GM12878 (cell line): ENCODE results near the gene WNT7A. TPM values are rescaled to one million over a fixed set of nuclear protein-coding genes. Genes with fewer than 3 reads are reported as not detected.

Source experiments
- ATAC-seq: fragments of 200-7000 bp; cut with Tn5 transposase; 3 replicates; pipeline ENCODE4 v1.9.1; 2020; ENCODE audit warnings: mild to moderate bottlenecking, moderate library complexity
- BruUV-seq: library from RNA; stranded (reverse); fragments of 400-500 nt; replicated peaks from 2 replicates; lab custom pipeline; 2021; lab: Mats Ljungman, UMichigan
- CTCF ChIA-PET: fragments of 300-600 bp; sonication (Branson Sonifier 250); formaldehyde crosslinking; extraction: SDS; loops from one replicate; lab custom pipeline; 2021; ENCODE audit warnings: inconsistent platforms; lab: Yijun Ruan, JAX
- POLR2A ChIA-PET: fragments of 350-600 bp; formaldehyde crosslinking; extraction: SDS; loops from one replicate; lab custom pipeline; 2021; ENCODE audit warnings: inconsistent platforms; lab: Charles Lee
- RAD21 ChIA-PET: fragments of 300-600 bp; sonication (Branson Sonifier 250); formaldehyde crosslinking; loops from one replicate; lab custom pipeline; 2023; ENCODE audit warnings: antibody characterized with exemption; ENCODE audit not compliant: unreplicated experiment; lab: Charles Lee
- SMC1A ChIA-PET: fragments of 300-600 bp; sonication (Branson Sonifier 250); formaldehyde crosslinking; loops from one replicate; lab custom pipeline; 2023; ENCODE audit not compliant: unreplicated experiment, uncharacterized antibody; lab: Charles Lee
- DNase-seq: peaks from one replicate; pipeline ENCODE4 v3.0.0-alpha.2; 2011; ENCODE audit warnings: low read depth, low spot score
- FAIRE-seq: peaks from 3 replicates; lab custom pipeline; 2011; peaks lifted over from hg19 to GRCh38; lab: Jason Lieb, UNC
- H2AFZ ChIP-seq: 2 replicates; pipeline ENCODE4 v1.6.0; 2011; ENCODE audit warnings: low read depth, low read length, control low read depth; ENCODE audit not compliant: control insufficient read depth
- H3K27ac ChIP-seq: 2 replicates; pipeline ENCODE4 v1.5.1; 2011; ENCODE audit warnings: control low read depth; ENCODE audit not compliant: control insufficient read depth, insufficient read depth
- H3K27me3 ChIP-seq, 2 experiments: replicated peaks in 1 of 2; 2 replicates each; pipeline versions ENCODE4 v1.6.0 to v1.6.1; 2011; ENCODE audit warnings: low read length in 1 of 2; ENCODE audit not compliant: control insufficient read depth in 2 of 2, insufficient read depth in 2 of 2
- H3K36me3 ChIP-seq, 2 experiments: 2 replicates each; pipeline ENCODE4 v1.5.1; 2011; ENCODE audit warnings: low read length in 1 of 2; ENCODE audit not compliant: control insufficient read depth in 2 of 2, insufficient read depth in 2 of 2
- H3K4me1 ChIP-seq: 2 replicates; pipeline ENCODE4 v1.6.1; 2011; ENCODE audit warnings: mild to moderate bottlenecking, low read length, moderate library complexity, mixed read lengths; ENCODE audit not compliant: control insufficient read depth, insufficient read depth
- H3K4me2 ChIP-seq: 2 replicates; pipeline ENCODE4 v1.6.0; 2011; ENCODE audit warnings: control low read depth; ENCODE audit not compliant: control insufficient read depth, insufficient read depth
- H3K4me3 ChIP-seq: fragments of 200-600 bp; sonication (generic); 2 replicates; pipeline ENCODE4 v1.5.1; 2016
- H3K79me2 ChIP-seq: 2 replicates; pipeline ENCODE4 v1.6.0; 2011; ENCODE audit warnings: low read length; ENCODE audit not compliant: control insufficient read depth, insufficient read depth
- H3K9ac ChIP-seq: 2 replicates; pipeline ENCODE4 v1.8.0; 2011; ENCODE audit warnings: low read length, control low read depth, mixed read lengths; ENCODE audit not compliant: control insufficient read depth, insufficient read depth
- H3K9me3 ChIP-seq: replicated peaks from 3 replicates; pipeline ENCODE4 v1.5.1; 2011; ENCODE audit warnings: mild to moderate bottlenecking, low read length; ENCODE audit not compliant: control insufficient read depth, insufficient read depth
- H4K20me1 ChIP-seq: 2 replicates; pipeline ENCODE4 v1.6.0; 2011; ENCODE audit not compliant: control insufficient read depth, insufficient read depth
- BCL11A ChIP-seq: IDR thresholded peaks from 2 replicates; pipeline ENCODE4 v1.6.1; 2011; ENCODE audit warnings: low read depth, low read length
- BHLHE40 ChIP-seq, 2 experiments: fragments of 450-650 bp in 1 of 2; IDR thresholded peaks; 2 replicates each; pipeline ENCODE4 v1.6.1; 2011 to 2017; ENCODE audit warnings: low read depth in 2 of 2, borderline replicate concordance in 1 of 2, improper control_type of control experiment in 1 of 2, low read length in 1 of 2, mild to moderate bottlenecking in 1 of 2
- E4F1 ChIP-seq: fragments of 450-650 bp; IDR thresholded peaks from 2 replicates; pipeline ENCODE4 v1.6.1; 2018; ENCODE audit warnings: borderline replicate concordance, mild to moderate bottlenecking; ENCODE audit not compliant: partially characterized antibody
- HDGF ChIP-seq: fragments of 450-650 bp; IDR thresholded peaks from 2 replicates; pipeline ENCODE4 v1.6.1; 2016; ENCODE audit warnings: antibody characterized with exemption
- IRF3 ChIP-seq: fragments of 450-650 bp; IDR thresholded peaks from 2 replicates; pipeline ENCODE4 v1.6.1; 2014; ENCODE audit warnings: mild to moderate bottlenecking
- MLLT1 ChIP-seq: fragments of 450-650 bp; IDR thresholded peaks from 2 replicates; pipeline ENCODE4 v1.6.1; 2016; ENCODE audit warnings: mild to moderate bottlenecking
- MTA2 ChIP-seq: fragments of 450-650 bp; IDR thresholded peaks from 2 replicates; pipeline ENCODE4 v1.6.1; 2016; ENCODE audit warnings: low read depth, mild to moderate bottlenecking, moderate library complexity
- NFXL1 ChIP-seq: fragments of 450-650 bp; IDR thresholded peaks from 2 replicates; pipeline ENCODE4 v1.6.1; 2017; ENCODE audit warnings: antibody characterized with exemption, mild to moderate bottlenecking, borderline replicate concordance
- NFYB ChIP-seq: IDR thresholded peaks from 2 replicates; pipeline ENCODE4 v1.6.1; 2011; ENCODE audit warnings: low read depth, mild to moderate bottlenecking, low read length, improper control_type of control experiment, moderate library complexity; ENCODE audit not compliant: insufficient read depth
- NR2C1 ChIP-seq: fragments of 450-650 bp; IDR thresholded peaks from 2 replicates; pipeline ENCODE4 v1.6.1; 2017; ENCODE audit warnings: antibody characterized with exemption, mild to moderate bottlenecking, moderate library complexity
- PBX3 ChIP-seq: IDR thresholded peaks from 2 replicates; pipeline ENCODE4 v1.6.1; 2011; ENCODE audit warnings: mild to moderate bottlenecking, low read depth, low read length, moderate library complexity; ENCODE audit not compliant: insufficient replicate concordance
- PKNOX1 ChIP-seq: fragments of 450-650 bp; IDR thresholded peaks from 2 replicates; pipeline ENCODE4 v1.6.1; 2016; ENCODE audit warnings: mild to moderate bottlenecking
- POU2F2 ChIP-seq: IDR thresholded peaks from 3 replicates; pipeline ENCODE4 v1.6.1; 2011; ENCODE audit warnings: low read depth, mild to moderate bottlenecking, low read length, borderline replicate concordance
- SREBF2 ChIP-seq: IDR thresholded peaks from 2 replicates; pipeline ENCODE4 v1.6.1; 2012; ENCODE audit warnings: mild to moderate bottlenecking, low read length
- ZBED1 ChIP-seq: IDR thresholded peaks from 2 replicates; pipeline ENCODE4 v1.6.1; 2016; ENCODE audit warnings: borderline replicate concordance
- ZNF217 ChIP-seq: fragments of 450-650 bp; IDR thresholded peaks from 2 replicates; pipeline ENCODE4 v1.6.1; 2017; ENCODE audit warnings: antibody characterized with exemption, mild to moderate bottlenecking
- ZNF384 ChIP-seq: IDR thresholded peaks from 2 replicates; pipeline ENCODE4 v1.6.1; 2012; ENCODE audit warnings: low read depth, mild to moderate bottlenecking, low read length, improper control_type of control experiment, borderline replicate concordance
- WGBS: methylation state at CpG from one replicate; pipeline ENCODE4 v1.1.6; 2016; ENCODE audit warnings: low lambda C conversion rate; ENCODE audit not compliant: insufficient replicate concordance, insufficient coverage; ENCODE audit errors: missing lambda C conversion rate; 5-methylcytosine and 5-hydroxymethylcytosine counted together
- in situ Hi-C: fragments of 300-500 bp; cut with MboI; formaldehyde crosslinking; loops from 9 replicates; pipeline ENCODE4 v1.14.3; 2018; ENCODE audit warnings: mixed read lengths
- intact Hi-C: fragments of 100-400 bp; cut with micrococcal nuclease; formaldehyde crosslinking; loops from one replicate; pipeline ENCODE4 v1.14.2; 2022; ENCODE audit not compliant: unreplicated experiment
- polyA plus RNA-seq, 11 experiments: library from polyadenylated mRNA; depleted of rRNA in 4 of 11; unstranded in 6 of 11; stranded (reverse) in 5 of 11; fragments of >200 nt; fragmentation: Nextera tagmentation in 4 of 11; fragmentation: Illumina TruSeq in 1 of 11; extraction: Ambion mirVana in 4 of 11; extraction: Trizol in 1 of 11; gene quantifications; 1 replicate in 1 of 11; 2 replicates in 10 of 11; pipeline versions ENCODE4 v1.2.1 to v1.2.3, GENCODE V29; 2011 to 2016; ENCODE audit warnings: inconsistent platforms in 2 of 11, missing spikeins in 2 of 11, low read depth in 1 of 11
- total RNA-seq, 4 experiments: library from RNA; depleted of rRNA in 3 of 4; stranded (reverse); fragments of >200 nt in 3 of 4; fragmentation: Illumina TruSeq in 1 of 4; extraction: Trizol in 1 of 4; gene quantifications; 2 replicates each; pipeline versions ENCODE4 v1.2.1 to v1.2.3, GENCODE V29; 2013 to 2021

Gene WNT7A
- total and polyA plus RNA-seq, 10 of the 15 experiments (the other 5 are each of a cell fraction or from before 2014, with no cell fraction given), result 0.08 TPM; not detected in 9

GRCh38 chr3:13894096-13894806 lies 14.4 kb upstream of the WNT7A start:
- H4K20me1 ChIP-seq, result no peaks in the 10 kb centered on the region
- H3K9ac ChIP-seq, result no peak overlapping the region
- ChIA-PET POLR2A (no interaction called here), SMC1A (no interaction called here), RAD21 (no interaction called here), CTCF (interaction anchor here (0.6 kb wide), 1 partner anchor 9 kb away, joined by 3 read pairs; no protein-coding TSS in a partner anchor)
- no peaks in the 10 kb centered on the region; the same call in 1 of the 3 replicates for H3K9me3 ChIP-seq
- H3K4me1 ChIP-seq, result no peaks in the 10 kb centered on the region
- peaks cover 0 to 3% of the 10 kb centered on the region in 2 experiments; a peak in 1 of 4 replicates for H3K27me3 ChIP-seq
- intact Hi-C loops, result loop anchor here (10.0 kb wide), 1 partner anchor 311 kb away; no protein-coding TSS in a partner anchor
- no peak overlapping the region for H3K27ac ChIP-seq
- no TSS peak for BruUV-seq
- H3K36me3 ChIP-seq, result no peaks in the 10 kb centered on the region
- ATAC-seq (no peak), FAIRE-seq (no peak), DNase-seq (no peak)
- H3K4me3 ChIP-seq, result no peak overlapping the region
- in situ Hi-C loops, result no loop called here
- WGBS, result 59% methylated on average over 13 of the region's 13 CpGs
- H2AFZ ChIP-seq, result no peak overlapping the region
- no peak overlapping the region for H3K4me2 ChIP-seq
- no peaks in the 10 kb centered on the region for H3K79me2 ChIP-seq
- no peak for TF ChIP-seq PBX3
- no peak for TF ChIP-seq HDGF
- no peak for TF ChIP-seq POU2F2
- no peak for TF ChIP-seq PKNOX1
- TF ChIP-seq BCL11A, result no peak
- no peak for TF ChIP-seq NR2C1
- no peak for TF ChIP-seq SREBF2
- TF ChIP-seq ZNF384, result no peak
- TF ChIP-seq NFXL1, result no peak
- no peak for TF ChIP-seq E4F1
- no peak for TF ChIP-seq ZBED1
- no peak for TF ChIP-seq NFYB
- TF ChIP-seq MLLT1, result no peak
- no peak for TF ChIP-seq ZNF217
- no peak for TF ChIP-seq BHLHE40 (IDR thresholded peaks at IDR 0.05; ENCODE audit: borderline replicate concordance in 1 of 2, low read depth in 2 of 2, low read length in 1 of 2)
- TF ChIP-seq MTA2, result no peak
- TF ChIP-seq IRF3, result no peak
